ENCODE results near the gene BRAP. TPM values are rescaled to one million over a fixed set of nuclear protein-coding genes. Genes with fewer than 3 reads are reported as not detected.
A peak's percentile ranks its signal among the peaks of the same experiment; 100 is the strongest.

The BRAP gene
- total RNA-seq, 1 experiment from 2014 or later: 25.0 TPM

GRCh38 chr12:111597831-111598636, 87.7 kb downstream of the BRAP start:
- Histone ChIP-seq H3K27me3 (ENCODE audit: insufficient read depth, low read length) (no peaks in the 10 kb centered on the region), H3T11ph (ENCODE audit: low read length) (no peak overlapping the region), H2BK12ac (ENCODE audit: insufficient read length, low read depth, low read length) (no peak overlapping the region), H3K14ac (ENCODE audit: insufficient read depth, low read length) (peak overlapping the region; percentile 81), H4K20me1 (ENCODE audit: control insufficient read depth, insufficient read depth, insufficient read length) (no peaks in the 10 kb centered on the region), H3K56ac (ENCODE audit: insufficient read length, low read depth, low read length) (no peak overlapping the region), H3K79me2 (ENCODE audit: insufficient read depth, low read length) (peaks cover 25% of the 10 kb centered on the region; the same call in 1 of the 2 replicates), H3K4me1 (ENCODE audit: insufficient read depth, low read length) (no peaks in the 10 kb centered on the region; the same call in 1 of the 2 replicates), H2AK5ac (ENCODE audit: insufficient read length, low read length) (no peak overlapping the region), H2AFZ (ENCODE audit: low read length) (no peak overlapping the region), H4K8ac (replicated peaks; ENCODE audit: insufficient read length, low read depth, low read length) (no peak overlapping the region), H3K9ac (ENCODE audit: extremely low read depth, insufficient read length, low read length) (peak overlapping the region; percentile 78), H2BK15ac (ENCODE audit: low read depth, low read length) (no peak overlapping the region; the same call in 1 of the 2 replicates), H3K4ac (ENCODE audit: low read depth, low read length) (no peak overlapping the region), H2BK20ac (ENCODE audit: low read depth, low read length, poor library complexity, severe bottlenecking) (no peak overlapping the region), H3K9me3 (ENCODE audit: control insufficient read depth, low read depth, low read length) (no peaks in the 10 kb centered on the region), H3K23me2 (ENCODE audit: insufficient read length, low read depth, low read length, poor library complexity, severe bottlenecking) (peaks cover 20% of the 10 kb centered on the region), H3K27ac (ENCODE audit: insufficient read length, low read depth, low read length) (no peak overlapping the region), H3K18ac (ENCODE audit: insufficient read length, low read depth, low read length) (peak overlapping the region; percentile 63), H3K23ac (ENCODE audit: insufficient read length, low read depth, low read length) (no peak overlapping the region), H4K91ac (ENCODE audit: insufficient read length, low read depth, low read length) (no peak overlapping the region), H4K5ac (ENCODE audit: insufficient read length, low read depth, low read length) (no peak overlapping the region), H3K79me1 (ENCODE audit: insufficient read depth, low read depth, low read length, poor library complexity, severe bottlenecking) (peaks cover 2% of the 10 kb centered on the region), H3K4me2 (ENCODE audit: insufficient read depth, insufficient read length, low read length) (peak overlapping the region; percentile 83), H2BK120ac (ENCODE audit: low read depth, low read length, poor library complexity, severe bottlenecking) (no peak overlapping the region), H2BK5ac (ENCODE audit: insufficient read length, low read length) (no peak overlapping the region)
- Mint-ChIP-seq H3K36me3 (ENCODE audit: insufficient read depth in 1 of 3, low read depth in 3 of 3) (peaks cover 0 to 11% (median 0%) of the 10 kb centered on the region in 3 experiments; a peak in 3 of 7 replicates), H3K9me3 (peaks cover 5 to 8% of the 10 kb centered on the region in 2 experiments; a peak in 4 of 5 replicates), H3K27ac (peak overlapping the region; percentile 93 to 98 (median 94); a peak in 4 of 7 replicates), H3K4me1 (peaks cover 22 to 29% of the 10 kb centered on the region in 2 experiments), H3K4me3 (peak overlapping the region; percentile 86 to 95), H3K27me3 (ENCODE audit: low read depth) (no peaks in the 10 kb centered on the region; the same call in 1 of the 2 replicates)
- DNase-seq: peak; percentile 55
- no peak for TF ChIP-seq CTCF (conservative IDR thresholded peaks at IDR 0.05)
- no CpG with 5 or more reads among the region's 67 CpGs for WGBS (ENCODE audit: extremely low coverage, insufficient read length, low lambda C conversion rate)
